Measurements from ENCODE around the gene ZBTB42. TPM values are rescaled to one million over a fixed set of nuclear protein-coding genes. Genes with fewer than 3 reads are reported as not detected.

The ZBTB42 gene
- total and polyA plus RNA-seq, 2 of the 13 experiments (the other 11 are each of a cell fraction or from before 2014, with no cell fraction given): 2.8 to 4.2 TPM

GRCh38 chr14:104766863-104767633 lies 33.9 kb upstream of the ZBTB42 start (continued):
- TF ChIP-seq DZIP1 (CRISPR knock-in tag; IDR thresholded peaks at IDR 0.05) (no peak), ZBTB26 (CRISPR knock-in tag; IDR thresholded peaks at IDR 0.05; ENCODE audit: borderline replicate concordance) (no peak; the same call in 1 of the 2 replicates), ZFP1 (CRISPR knock-in tag; IDR thresholded peaks at IDR 0.05) (peak; percentile 85; the same call in 1 of the 2 replicates), ZNF317 (CRISPR knock-in tag; IDR thresholded peaks at IDR 0.05) (peak; percentile 73; the same call in 1 of the 2 replicates), TOPORS (CRISPR knock-in tag; IDR thresholded peaks at IDR 0.05) (no peak), ZNF749 (CRISPR knock-in tag; IDR thresholded peaks at IDR 0.05; ENCODE audit: borderline replicate concordance) (no peak), ZNF766 (CRISPR knock-in tag; IDR thresholded peaks at IDR 0.05; ENCODE audit: borderline replicate concordance) (0 out of 2 replicates have a peak, but pooled peaks have one; percentile 15), HOXA5 (CRISPR knock-in tag; IDR thresholded peaks at IDR 0.05) (0 out of 2 replicates have a peak, but pooled peaks have one; percentile 17), ZNF260 (CRISPR knock-in tag; IDR thresholded peaks at IDR 0.05; ENCODE audit: borderline replicate concordance, low read depth) (no peak), PRMT3 (CRISPR knock-in tag; IDR thresholded peaks at IDR 0.05; ENCODE audit: borderline replicate concordance, low read depth) (no peak), SNRNP70 (IDR thresholded peaks at IDR 0.05; ENCODE audit: low read depth, low read length) (no peak), SIX4 (CRISPR knock-in tag; IDR thresholded peaks at IDR 0.05) (no peak), ZNF768 (CRISPR knock-in tag; IDR thresholded peaks at IDR 0.05) (peak; percentile 42; the same call in 1 of the 2 replicates), HHEX (CRISPR knock-in tag; IDR thresholded peaks at IDR 0.05) (no peak), SMAD3 (CRISPR knock-in tag; IDR thresholded peaks at IDR 0.05) (peak; percentile 70), ZNF468 (CRISPR knock-in tag; IDR thresholded peaks at IDR 0.05) (no peak), ZBTB42 (CRISPR knock-in tag; IDR thresholded peaks at IDR 0.05) (no peak), ZNF569 (CRISPR knock-in tag; IDR thresholded peaks at IDR 0.05; ENCODE audit: borderline replicate concordance) (no peak), GATAD1 (CRISPR knock-in tag; IDR thresholded peaks at IDR 0.05) (peak; percentile 52), ZFAT (CRISPR knock-in tag; conservative IDR thresholded peaks at IDR 0.05) (no peak), KDM6A (CRISPR knock-in tag; IDR thresholded peaks at IDR 0.05; ENCODE audit: low read depth) (no peak), FIP1L1 (IDR thresholded peaks at IDR 0.05; ENCODE audit: borderline replicate concordance, insufficient read depth, low read depth, low read length) (no peak), FOXO1 (CRISPR knock-in tag; IDR thresholded peaks at IDR 0.05) (no peak), ZSCAN31 (CRISPR knock-in tag; IDR thresholded peaks at IDR 0.05; ENCODE audit: low read depth) (0 out of 2 replicates have a peak, but pooled peaks have one; percentile 48), GABPA (IDR thresholded peaks at IDR 0.05; ENCODE audit: low read depth, low read length) (no peak), GABPA (CRISPR knock-in tag; IDR thresholded peaks at IDR 0.05; ENCODE audit: low read depth) (peak; percentile 47; the same call in 1 of the 2 replicates), ZNF773 (CRISPR knock-in tag; IDR thresholded peaks at IDR 0.05; ENCODE audit: borderline replicate concordance) (no peak), ZNF451 (CRISPR knock-in tag; IDR thresholded peaks at IDR 0.05) (0 out of 2 replicates have a peak, but pooled peaks have one; percentile 37), SNAI1 (CRISPR knock-in tag; IDR thresholded peaks at IDR 0.05; ENCODE audit: borderline replicate concordance) (peak; percentile 76; the same call in 1 of the 2 replicates)

All from HepG2 (cell line).